Lower leg skin (tissue), 3 donors: ENCODE results near the gene RIF1.

Experiments used
- POLR2A ChIP-seq, 2 donors: fragments of 450-650 bp; IDR thresholded peaks; one replicate each; pipeline ENCODE4 v1.6.1; 2016 to 2017; ENCODE audit warnings: antibody characterized with exemption in 2 of 2, mild to moderate bottlenecking in 1 of 2, moderate library complexity in 1 of 2
- TF ChIP-seq, protein P1 (sequence below), 3 donors: fragments of 450-650 bp; IDR thresholded peaks; one replicate each; pipeline ENCODE4 v1.5.1; 2016; ENCODE audit warnings: antibody characterized with exemption in 3 of 3, mild to moderate bottlenecking in 3 of 3, moderate library complexity in 2 of 3

DNA sequence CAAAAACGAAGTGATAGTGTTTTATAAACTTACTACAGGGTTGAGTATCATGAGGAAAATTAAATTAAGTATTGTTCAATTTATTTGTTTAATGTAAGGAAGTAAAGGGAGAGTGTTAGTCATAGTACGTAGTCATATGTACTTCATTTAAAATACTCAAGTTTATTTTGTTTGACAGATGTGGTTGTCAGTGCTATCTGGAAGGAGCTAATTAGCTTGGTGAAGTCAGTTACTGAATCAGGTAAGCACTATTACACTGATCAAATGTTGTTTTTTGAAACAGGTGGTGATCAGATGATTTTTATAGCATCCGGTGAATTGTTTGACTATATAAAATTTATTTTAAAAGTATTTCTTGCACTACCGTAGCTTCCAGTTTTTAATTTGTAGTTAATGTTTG, 28.8 kb downstream of the RIF1 start:
- TF ChIP-seq, protein P1, sequence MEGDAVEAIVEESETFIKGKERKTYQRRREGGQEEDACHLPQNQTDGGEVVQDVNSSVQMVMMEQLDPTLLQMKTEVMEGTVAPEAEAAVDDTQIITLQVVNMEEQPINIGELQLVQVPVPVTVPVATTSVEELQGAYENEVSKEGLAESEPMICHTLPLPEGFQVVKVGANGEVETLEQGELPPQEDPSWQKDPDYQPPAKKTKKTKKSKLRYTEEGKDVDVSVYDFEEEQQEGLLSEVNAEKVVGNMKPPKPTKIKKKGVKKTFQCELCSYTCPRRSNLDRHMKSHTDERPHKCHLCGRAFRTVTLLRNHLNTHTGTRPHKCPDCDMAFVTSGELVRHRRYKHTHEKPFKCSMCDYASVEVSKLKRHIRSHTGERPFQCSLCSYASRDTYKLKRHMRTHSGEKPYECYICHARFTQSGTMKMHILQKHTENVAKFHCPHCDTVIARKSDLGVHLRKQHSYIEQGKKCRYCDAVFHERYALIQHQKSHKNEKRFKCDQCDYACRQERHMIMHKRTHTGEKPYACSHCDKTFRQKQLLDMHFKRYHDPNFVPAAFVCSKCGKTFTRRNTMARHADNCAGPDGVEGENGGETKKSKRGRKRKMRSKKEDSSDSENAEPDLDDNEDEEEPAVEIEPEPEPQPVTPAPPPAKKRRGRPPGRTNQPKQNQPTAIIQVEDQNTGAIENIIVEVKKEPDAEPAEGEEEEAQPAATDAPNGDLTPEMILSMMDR (IDR thresholded peaks at IDR 0.05) = no peak
- TF ChIP-seq POLR2A (IDR thresholded peaks at IDR 0.05) = no peak
